Measurements from ENCODE around the gene MRPS27. TPM values are rescaled to one million over a fixed set of nuclear protein-coding genes. Genes with fewer than 3 reads are reported as not detected.

MRPS27 gene
- polyA plus RNA-seq, 1 donor: 52.7 TPM

DNA sequence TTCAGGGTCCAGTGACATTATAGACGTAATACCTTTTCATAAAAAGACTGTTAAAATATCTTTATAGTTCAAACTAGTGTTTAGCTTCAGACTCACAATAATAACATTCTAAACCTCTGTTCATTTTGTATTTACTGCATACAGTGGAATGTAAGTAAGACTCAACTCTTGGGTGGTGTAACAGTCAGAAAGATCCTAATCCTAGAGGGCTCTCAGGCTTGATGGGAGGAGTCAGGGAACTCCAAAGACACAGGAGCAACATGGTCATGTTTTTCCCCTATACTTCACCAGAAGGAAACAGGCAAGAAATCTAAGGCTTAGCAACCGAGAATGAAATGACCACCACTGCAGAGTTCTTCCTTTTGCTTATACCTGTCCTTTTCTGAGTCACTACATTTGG is 82.6 kb downstream of the MRPS27 start:
- H3K4me1 ChIP-seq (ENCODE audit: control insufficient read depth, insufficient read depth, low read length): no peaks in the 10 kb centered on the region
- no peaks in the 10 kb centered on the region for H3K27me3 ChIP-seq (ENCODE audit: control insufficient read depth, insufficient read depth, low read length)
- no peak overlapping the region for H3K27ac ChIP-seq (ENCODE audit: low read length)
- no peaks in the 10 kb centered on the region for H3K9me3 ChIP-seq (ENCODE audit: control insufficient read depth, low read depth, low read length)
- peaks cover 19% of the 10 kb centered on the region for H3K36me3 ChIP-seq (ENCODE audit: control insufficient read depth, insufficient read depth, low read length)
- no peak for DNase-seq
- WGBS (ENCODE audit: insufficient coverage, low lambda C conversion rate): 90% methylated on average over 2 of the region's 2 CpGs
- no peak overlapping the region for H3K4me3 ChIP-seq (ENCODE audit: low read length)

DNA sequence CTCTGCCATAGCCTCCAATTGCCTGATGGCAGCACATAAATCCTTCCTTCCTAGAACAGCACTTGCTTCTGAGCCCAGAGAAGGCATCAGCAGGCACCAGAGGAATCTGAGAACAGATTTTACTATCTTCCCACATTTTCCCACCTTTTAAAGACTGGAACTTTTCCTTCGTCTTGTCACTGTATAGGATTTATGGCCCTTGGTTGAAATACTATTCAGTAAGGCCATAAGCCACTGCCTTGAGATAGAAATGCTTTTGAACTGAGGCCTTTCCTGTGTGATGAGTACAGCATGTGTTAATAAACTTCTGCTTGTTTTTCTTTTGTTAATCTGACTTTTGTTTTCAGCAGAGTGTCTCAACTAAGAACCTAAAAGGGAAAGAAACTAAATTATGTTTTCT is 84.3 kb downstream of the MRPS27 start:
- Histone ChIP-seq H3K27ac (ENCODE audit: low read length) (no peak overlapping the region), H3K4me1 (ENCODE audit: control insufficient read depth, insufficient read depth, low read length) (no peaks in the 10 kb centered on the region), H3K4me3 (ENCODE audit: low read length) (no peak overlapping the region), H3K27me3 (ENCODE audit: control insufficient read depth, insufficient read depth, low read length) (no peaks in the 10 kb centered on the region), H3K9me3 (ENCODE audit: control insufficient read depth, low read depth, low read length) (no peaks in the 10 kb centered on the region), H3K36me3 (ENCODE audit: control insufficient read depth, insufficient read depth, low read length) (peaks cover 21% of the 10 kb centered on the region)
- no peak for DNase-seq
- no CpG with 5 or more reads among the region's 1 CpG for WGBS (ENCODE audit: insufficient coverage, low lambda C conversion rate)

DNA sequence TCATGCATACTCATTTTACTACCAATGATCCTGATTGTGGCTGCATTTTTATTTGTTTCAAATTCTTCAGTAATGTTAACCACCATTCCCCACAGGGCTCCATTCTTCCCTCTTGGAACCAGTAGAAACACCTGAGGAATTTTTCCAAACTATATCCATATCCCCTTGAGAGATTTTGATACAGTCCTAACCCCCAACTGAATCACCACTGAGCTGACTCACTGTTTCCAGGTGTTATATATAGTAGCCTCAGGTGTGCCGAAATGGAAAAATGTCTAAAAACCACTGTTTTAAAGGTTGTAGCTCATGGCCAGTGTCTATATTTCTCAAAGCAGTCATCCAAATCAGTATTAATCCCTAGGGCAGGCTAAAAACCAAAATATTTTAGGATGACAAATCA is 85.2 kb downstream of the MRPS27 start:
- H3K9me3 ChIP-seq (ENCODE audit: control insufficient read depth, low read depth, low read length): no peaks in the 10 kb centered on the region
- no peak for DNase-seq
- H3K4me3 ChIP-seq (ENCODE audit: low read length): no peak overlapping the region
- H3K36me3 ChIP-seq (ENCODE audit: control insufficient read depth, insufficient read depth, low read length): peaks cover 21% of the 10 kb centered on the region
- H3K27me3 ChIP-seq (ENCODE audit: control insufficient read depth, insufficient read depth, low read length): no peaks in the 10 kb centered on the region
- no CpG with 5 or more reads among the region's 1 CpG for WGBS (ENCODE audit: insufficient coverage, low lambda C conversion rate)
- H3K27ac ChIP-seq (ENCODE audit: low read length): no peak overlapping the region
- no peaks in the 10 kb centered on the region for H3K4me1 ChIP-seq (ENCODE audit: control insufficient read depth, insufficient read depth, low read length)

DNA sequence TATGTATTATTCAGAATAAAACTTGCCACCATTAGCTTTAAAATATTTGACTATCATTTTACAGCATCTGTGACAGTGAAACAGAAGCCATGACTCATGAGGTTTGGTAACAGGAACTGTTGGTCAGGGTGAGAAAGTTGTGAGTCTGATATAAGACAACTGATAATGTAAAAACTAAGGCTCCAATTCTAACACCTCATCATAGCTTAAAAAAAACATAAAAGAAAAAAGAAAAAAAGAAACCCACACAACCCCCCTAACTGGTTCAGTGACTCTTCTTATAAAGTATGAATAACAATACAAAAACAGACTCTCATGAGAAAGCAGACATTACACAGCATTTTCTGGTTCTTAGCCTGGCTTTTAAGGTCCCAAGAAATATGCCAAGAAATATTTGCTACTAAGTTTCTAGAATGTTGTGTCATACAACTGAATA is 85.8 kb downstream of the MRPS27 start:
- Histone ChIP-seq H3K27ac (ENCODE audit: low read length) (no peak overlapping the region), H3K36me3 (ENCODE audit: control insufficient read depth, insufficient read depth, low read length) (peaks cover 21% of the 10 kb centered on the region), H3K4me1 (ENCODE audit: control insufficient read depth, insufficient read depth, low read length) (no peaks in the 10 kb centered on the region), H3K4me3 (ENCODE audit: low read length) (no peak overlapping the region), H3K27me3 (ENCODE audit: control insufficient read depth, insufficient read depth, low read length) (no peaks in the 10 kb centered on the region), H3K9me3 (ENCODE audit: control insufficient read depth, low read depth, low read length) (no peaks in the 10 kb centered on the region)
- DNase-seq: no peak

DNA sequence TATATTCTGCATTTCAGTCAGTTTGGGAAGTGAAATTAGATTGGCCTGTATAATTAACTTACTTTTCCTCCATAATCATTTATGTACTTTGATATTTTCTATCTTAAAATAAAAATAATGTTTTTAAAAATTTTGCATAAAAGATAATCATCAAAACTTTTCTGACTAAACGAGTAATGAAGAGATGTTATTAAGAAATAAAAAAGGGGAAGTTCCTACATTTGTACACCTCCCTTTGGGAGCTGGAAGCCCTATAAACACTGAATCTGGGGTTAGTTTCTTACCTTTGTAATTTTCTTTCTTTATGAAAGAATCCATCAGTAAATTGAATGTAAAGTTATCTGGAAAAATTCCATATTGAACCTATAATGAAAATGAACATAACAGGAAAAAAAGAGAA is 86.2 kb downstream of the MRPS27 start:
- H3K4me3 ChIP-seq (ENCODE audit: low read length): no peak overlapping the region
- DNase-seq: no peak
- no peaks in the 10 kb centered on the region for H3K9me3 ChIP-seq (ENCODE audit: control insufficient read depth, low read depth, low read length)
- H3K27ac ChIP-seq (ENCODE audit: low read length): no peak overlapping the region
- WGBS (ENCODE audit: insufficient coverage, low lambda C conversion rate): 100% methylated on average over 1 of the region's 1 CpG
- peaks cover 21% of the 10 kb centered on the region for H3K36me3 ChIP-seq (ENCODE audit: control insufficient read depth, insufficient read depth, low read length)
- no peaks in the 10 kb centered on the region for H3K27me3 ChIP-seq (ENCODE audit: control insufficient read depth, insufficient read depth, low read length)
- H3K4me1 ChIP-seq (ENCODE audit: control insufficient read depth, insufficient read depth, low read length): no peaks in the 10 kb centered on the region

DNA sequence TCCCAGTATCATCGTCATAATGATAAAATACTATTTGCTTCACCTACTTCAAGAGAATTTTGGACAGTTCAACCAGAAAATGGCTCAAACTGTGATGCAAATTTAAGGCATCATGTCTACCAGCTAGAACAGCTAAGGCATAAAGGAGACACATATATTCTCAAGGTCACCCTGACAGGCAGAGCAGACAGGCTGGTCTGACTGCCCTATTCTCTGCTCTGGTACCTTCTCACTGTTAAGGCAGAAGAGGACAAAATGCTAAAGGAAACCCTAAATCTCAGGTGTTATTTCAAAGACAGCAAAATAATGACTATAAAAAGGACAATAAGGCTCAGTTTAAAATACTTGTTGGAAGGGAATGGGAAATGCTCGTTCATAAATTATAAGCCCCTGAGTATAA is 87.2 kb downstream of the MRPS27 start:
- no peak for DNase-seq
- Histone ChIP-seq H3K9me3 (ENCODE audit: control insufficient read depth, low read depth, low read length) (no peaks in the 10 kb centered on the region), H3K27ac (ENCODE audit: low read length) (no peak overlapping the region), H3K4me3 (ENCODE audit: low read length) (no peak overlapping the region), H3K4me1 (ENCODE audit: control insufficient read depth, insufficient read depth, low read length) (no peaks in the 10 kb centered on the region), H3K36me3 (ENCODE audit: control insufficient read depth, insufficient read depth, low read length) (peaks cover 21% of the 10 kb centered on the region), H3K27me3 (ENCODE audit: control insufficient read depth, insufficient read depth, low read length) (no peaks in the 10 kb centered on the region)
- 80% methylated on average over 1 of the region's 2 CpGs for WGBS (ENCODE audit: insufficient coverage, low lambda C conversion rate)

DNA sequence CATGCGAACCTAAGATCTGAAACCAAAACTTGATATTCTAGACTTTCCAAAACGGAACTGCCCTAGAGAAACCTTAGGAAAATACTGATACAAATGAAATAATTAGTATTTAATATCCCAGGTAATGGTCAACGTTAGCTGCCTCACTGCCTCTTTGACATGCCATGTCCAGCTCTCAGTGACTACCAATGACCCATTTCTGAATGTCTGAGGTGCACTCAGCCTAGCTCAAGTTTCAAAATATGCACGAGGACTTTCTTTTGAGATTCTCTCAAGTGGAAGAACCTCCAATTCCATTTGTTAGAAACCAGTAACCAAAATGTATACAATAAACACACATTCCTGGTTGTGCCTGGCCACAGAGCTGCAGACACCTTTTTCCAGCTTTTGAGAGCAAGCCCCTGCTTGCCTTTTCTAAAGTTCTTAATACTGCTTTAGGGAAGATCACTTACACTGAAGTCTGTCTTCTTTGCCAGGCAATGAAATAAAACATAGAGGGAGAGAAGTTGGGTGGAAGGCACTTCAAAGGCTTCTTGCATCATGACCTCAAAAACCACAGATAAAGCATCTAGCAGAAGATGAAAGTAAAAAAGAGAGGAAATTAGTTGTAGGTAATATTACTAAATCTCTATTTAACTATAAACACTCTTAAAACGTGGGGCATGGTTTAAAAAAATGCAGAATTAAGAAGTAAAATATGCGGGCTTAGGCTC is 87.9 kb downstream of the MRPS27 start:
- 85% methylated on average over 4 of the region's 6 CpGs for WGBS (ENCODE audit: insufficient coverage, low lambda C conversion rate)
- Histone ChIP-seq H3K27me3 (ENCODE audit: control insufficient read depth, insufficient read depth, low read length) (no peaks in the 10 kb centered on the region), H3K4me3 (ENCODE audit: low read length) (no peak overlapping the region), H3K27ac (ENCODE audit: low read length) (no peak overlapping the region), H3K4me1 (ENCODE audit: control insufficient read depth, insufficient read depth, low read length) (no peaks in the 10 kb centered on the region), H3K36me3 (ENCODE audit: control insufficient read depth, insufficient read depth, low read length) (peaks cover 14% of the 10 kb centered on the region), H3K9me3 (ENCODE audit: control insufficient read depth, low read depth, low read length) (no peaks in the 10 kb centered on the region)
- DNase-seq: no peak

DNA sequence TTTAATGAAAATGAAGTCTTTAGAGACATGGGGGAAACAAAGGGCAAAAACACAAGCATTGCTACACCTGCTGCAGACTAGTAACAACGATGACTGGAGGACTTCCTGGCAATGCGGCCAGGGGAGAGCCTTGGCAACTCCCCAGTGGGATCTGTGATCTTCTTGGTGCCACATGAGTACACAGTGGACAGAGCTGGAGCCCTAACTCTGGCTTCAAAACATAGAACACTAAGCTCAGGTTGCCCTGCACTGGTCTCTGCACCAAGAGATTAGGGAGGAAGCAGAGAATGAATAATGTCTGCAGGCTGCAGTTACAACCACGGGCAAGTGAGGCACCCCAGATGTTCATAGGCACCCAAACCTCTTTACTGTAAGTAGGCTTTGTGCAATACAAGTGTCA is 91.1 kb downstream of the MRPS27 start:
- WGBS (ENCODE audit: insufficient coverage, low lambda C conversion rate): no CpG with 5 or more reads among the region's 3 CpGs
- peaks cover 32% of the 10 kb centered on the region for H3K36me3 ChIP-seq (ENCODE audit: control insufficient read depth, insufficient read depth, low read length)
- DNase-seq: no peak
- no peaks in the 10 kb centered on the region for H3K9me3 ChIP-seq (ENCODE audit: control insufficient read depth, low read depth, low read length)
- H3K4me1 ChIP-seq (ENCODE audit: control insufficient read depth, insufficient read depth, low read length): no peaks in the 10 kb centered on the region
- H3K4me3 ChIP-seq (ENCODE audit: low read length): no peak overlapping the region
- H3K27ac ChIP-seq (ENCODE audit: low read length): no peak overlapping the region
- no peaks in the 10 kb centered on the region for H3K27me3 ChIP-seq (ENCODE audit: control insufficient read depth, insufficient read depth, low read length)

DNA sequence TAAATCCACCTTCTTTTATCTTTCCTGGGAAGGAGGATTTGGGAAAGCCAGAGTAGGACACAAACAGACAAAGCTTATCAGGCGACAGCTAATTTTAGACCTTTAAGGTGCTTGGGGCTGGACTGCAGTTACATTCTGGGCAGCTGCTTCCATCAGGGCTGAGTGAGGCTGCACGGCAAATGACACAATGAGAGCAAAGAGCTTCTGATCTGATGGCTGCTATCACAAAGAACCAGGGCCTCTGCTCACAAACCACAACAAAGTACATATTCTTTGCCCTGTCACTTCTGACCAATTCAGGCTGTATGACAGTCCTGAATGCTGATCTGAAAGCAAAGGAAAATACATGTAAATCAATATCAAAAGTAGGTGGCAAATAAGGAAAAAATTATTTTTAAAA is 93.1 kb downstream of the MRPS27 start:
- Histone ChIP-seq H3K4me3 (ENCODE audit: low read length) (no peak overlapping the region), H3K9me3 (ENCODE audit: control insufficient read depth, low read depth, low read length) (no peaks in the 10 kb centered on the region), H3K4me1 (ENCODE audit: control insufficient read depth, insufficient read depth, low read length) (no peaks in the 10 kb centered on the region), H3K27me3 (ENCODE audit: control insufficient read depth, insufficient read depth, low read length) (no peaks in the 10 kb centered on the region), H3K27ac (ENCODE audit: low read length) (no peak overlapping the region), H3K36me3 (ENCODE audit: control insufficient read depth, insufficient read depth, low read length) (peaks cover 38% of the 10 kb centered on the region)
- WGBS (ENCODE audit: insufficient coverage, low lambda C conversion rate): no CpG with 5 or more reads among the region's 2 CpGs
- no peak for DNase-seq

DNA sequence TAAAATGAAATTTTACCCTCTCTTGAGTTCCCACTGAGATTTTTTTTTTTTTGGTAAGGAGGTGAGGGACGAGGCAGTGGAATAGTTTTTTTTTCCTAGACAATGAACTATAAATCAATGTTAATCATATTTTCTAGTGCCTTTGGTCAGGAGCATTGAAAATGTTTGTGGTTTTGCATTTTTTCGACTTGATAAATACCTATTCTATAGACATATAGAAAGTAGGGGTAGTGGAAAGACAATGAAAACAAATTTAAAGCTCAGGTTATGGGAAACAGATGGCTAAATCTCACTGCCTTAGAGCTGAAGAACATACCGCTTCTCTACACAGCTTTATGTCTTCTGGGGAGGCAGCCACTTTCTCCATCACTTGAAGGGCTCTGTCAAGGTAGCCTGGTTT is 94.3 kb downstream of the MRPS27 start:
- H3K27me3 ChIP-seq (ENCODE audit: control insufficient read depth, insufficient read depth, low read length): no peaks in the 10 kb centered on the region
- H3K4me3 ChIP-seq (ENCODE audit: low read length): no peak overlapping the region
- no peak for DNase-seq
- no peaks in the 10 kb centered on the region for H3K4me1 ChIP-seq (ENCODE audit: control insufficient read depth, insufficient read depth, low read length)
- H3K36me3 ChIP-seq (ENCODE audit: control insufficient read depth, insufficient read depth, low read length): peaks cover 46% of the 10 kb centered on the region
- no peaks in the 10 kb centered on the region for H3K9me3 ChIP-seq (ENCODE audit: control insufficient read depth, low read depth, low read length)
- no peak overlapping the region for H3K27ac ChIP-seq (ENCODE audit: low read length)
- WGBS (ENCODE audit: insufficient coverage, low lambda C conversion rate): 100% methylated on average over 1 of the region's 3 CpGs

DNA sequence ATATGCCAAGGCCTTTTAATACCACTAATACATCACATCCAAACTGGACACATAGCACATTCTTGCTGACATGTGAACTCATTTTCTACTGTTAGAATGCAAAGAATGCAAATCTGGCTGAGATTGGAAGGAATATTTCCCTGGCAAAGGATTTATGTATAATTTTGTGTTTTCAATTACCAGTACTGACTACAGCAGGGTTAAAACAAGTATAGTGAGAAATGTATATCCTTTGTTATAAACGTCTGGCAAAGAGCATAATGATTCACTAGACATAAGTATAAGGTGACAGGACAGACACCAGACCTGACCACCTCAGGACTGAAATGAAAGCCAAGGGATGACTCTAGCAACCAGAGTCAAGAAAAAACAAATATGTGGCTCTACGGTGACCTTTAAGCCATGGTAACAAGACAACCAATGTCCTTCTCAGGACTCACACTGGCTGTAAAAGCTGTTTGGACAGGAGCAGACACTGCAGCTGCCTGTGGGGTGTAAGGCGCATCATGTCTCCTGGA is 95.0 kb downstream of the MRPS27 start:
- no peaks in the 10 kb centered on the region for H3K9me3 ChIP-seq (ENCODE audit: control insufficient read depth, low read depth, low read length)
- no peak overlapping the region for H3K27ac ChIP-seq (ENCODE audit: low read length)
- H3K4me3 ChIP-seq (ENCODE audit: low read length): no peak overlapping the region
- no peaks in the 10 kb centered on the region for H3K27me3 ChIP-seq (ENCODE audit: control insufficient read depth, insufficient read depth, low read length)
- no peaks in the 10 kb centered on the region for H3K4me1 ChIP-seq (ENCODE audit: control insufficient read depth, insufficient read depth, low read length)
- no peak for DNase-seq
- no CpG with 5 or more reads among the region's 3 CpGs for WGBS (ENCODE audit: insufficient coverage, low lambda C conversion rate)
- peaks cover 53% of the 10 kb centered on the region for H3K36me3 ChIP-seq (ENCODE audit: control insufficient read depth, insufficient read depth, low read length)
